ENCODE data around the gene PPP1R3G. TPM values are rescaled to one million over a fixed set of nuclear protein-coding genes. Genes with fewer than 3 reads are reported as not detected.

Gene PPP1R3G
- total RNA-seq, 1 experiment from 2014 or later = 0.15 TPM

DNA sequence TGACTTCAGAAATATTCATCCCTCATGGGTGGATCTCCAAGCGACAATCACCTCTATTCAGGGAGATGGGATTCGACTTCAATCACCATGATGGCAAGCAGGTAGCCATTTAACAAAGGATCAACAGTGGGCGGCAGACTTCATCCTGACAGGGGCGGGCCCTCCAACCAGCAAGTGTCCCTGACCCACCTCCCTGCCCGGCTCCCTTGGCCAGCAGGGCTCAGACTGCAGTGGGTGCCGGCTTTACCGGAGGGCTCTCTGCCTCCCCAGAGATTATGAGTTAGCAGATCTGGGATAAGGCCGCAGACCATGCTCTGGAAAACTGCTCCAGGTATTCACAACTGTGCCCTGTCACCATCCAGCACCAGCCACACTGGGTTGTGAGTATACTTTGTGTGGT, 39.4 kb downstream of the PPP1R3G start:
- POLR2A ChIA-PET = no interaction called here
- Mint-ChIP-seq H3K4me1 (peaks cover 10% of the 10 kb centered on the region), H3K27ac (no peak overlapping the region), H3K9me3 (peaks cover 13% of the 10 kb centered on the region), H3K36me3 (0 out of 2 replicates have a peak, but pooled peaks cover 7% of the 10 kb centered on the region), H3K4me3 (no peak overlapping the region), H3K27me3 (ENCODE audit: low read depth) (no peaks in the 10 kb centered on the region)
- CTCF ChIA-PET = no interaction called here
- ATAC-seq (no peak), DNase-seq (ENCODE audit: low spot score) (no peak)
- TF ChIP-seq, protein P1, sequence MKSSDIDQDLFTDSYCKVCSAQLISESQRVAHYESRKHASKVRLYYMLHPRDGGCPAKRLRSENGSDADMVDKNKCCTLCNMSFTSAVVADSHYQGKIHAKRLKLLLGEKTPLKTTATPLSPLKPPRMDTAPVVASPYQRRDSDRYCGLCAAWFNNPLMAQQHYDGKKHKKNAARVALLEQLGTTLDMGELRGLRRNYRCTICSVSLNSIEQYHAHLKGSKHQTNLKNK (CRISPR knock-in tag; IDR thresholded peaks at IDR 0.05) = no peak
- TF ChIP-seq, protein P2, sequence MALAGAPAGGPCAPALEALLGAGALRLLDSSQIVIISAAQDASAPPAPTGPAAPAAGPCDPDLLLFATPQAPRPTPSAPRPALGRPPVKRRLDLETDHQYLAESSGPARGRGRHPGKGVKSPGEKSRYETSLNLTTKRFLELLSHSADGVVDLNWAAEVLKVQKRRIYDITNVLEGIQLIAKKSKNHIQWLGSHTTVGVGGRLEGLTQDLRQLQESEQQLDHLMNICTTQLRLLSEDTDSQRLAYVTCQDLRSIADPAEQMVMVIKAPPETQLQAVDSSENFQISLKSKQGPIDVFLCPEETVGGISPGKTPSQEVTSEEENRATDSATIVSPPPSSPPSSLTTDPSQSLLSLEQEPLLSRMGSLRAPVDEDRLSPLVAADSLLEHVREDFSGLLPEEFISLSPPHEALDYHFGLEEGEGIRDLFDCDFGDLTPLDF (CRISPR knock-in tag; IDR thresholded peaks at IDR 0.05) = no peak
- TF ChIP-seq CBFB (CRISPR knock-in tag; IDR thresholded peaks at IDR 0.05; ENCODE audit: low read depth) (no peak), GABPB1 (CRISPR knock-in tag; IDR thresholded peaks at IDR 0.05) (no peak)

DNA sequence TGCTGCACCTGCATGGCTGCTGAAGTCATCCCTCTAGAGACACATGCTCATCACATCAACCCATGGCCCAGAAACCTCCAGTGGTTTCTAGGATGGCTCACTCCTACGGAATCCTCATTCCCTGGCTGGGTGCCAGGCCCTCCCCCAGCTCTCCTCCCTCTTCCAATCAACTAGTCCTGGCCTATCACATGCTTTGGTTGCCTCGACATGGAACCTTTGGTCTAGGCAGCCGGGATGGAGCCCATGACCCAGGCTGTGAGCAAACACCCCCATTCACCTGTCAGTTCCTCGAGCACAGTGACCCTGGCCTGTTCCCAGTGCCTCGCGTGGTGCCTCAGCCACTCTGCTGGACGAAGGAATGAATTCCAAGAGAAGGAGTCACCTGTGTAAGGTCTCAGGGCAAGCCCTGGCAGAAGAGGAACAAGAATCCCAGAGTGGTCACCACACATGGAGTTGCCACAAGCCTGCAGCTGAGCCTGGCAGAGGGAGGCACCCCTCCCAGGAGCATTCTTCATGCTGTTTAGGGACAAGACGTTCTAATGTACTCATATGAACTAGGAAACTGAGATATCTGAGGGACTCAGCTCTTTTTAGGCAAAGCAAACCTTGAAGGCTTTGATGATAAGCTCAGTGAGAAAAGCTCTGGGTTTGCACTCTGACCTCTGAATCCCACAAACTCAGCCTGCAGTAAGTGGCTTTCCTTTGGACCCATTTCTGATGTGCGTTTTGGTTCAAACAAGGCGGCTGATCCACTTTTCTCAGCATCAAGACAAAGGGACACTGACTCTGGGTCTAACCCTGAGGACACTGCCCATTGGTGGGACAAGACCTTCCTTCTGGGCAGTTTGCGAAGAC, 40.2 kb downstream of the PPP1R3G start:
- Mint-ChIP-seq H3K9me3 (peaks cover 10% of the 10 kb centered on the region), H3K4me3 (no peak overlapping the region), H3K27me3 (ENCODE audit: low read depth) (no peaks in the 10 kb centered on the region), H3K36me3 (0 out of 2 replicates have a peak, but pooled peaks cover 5% of the 10 kb centered on the region), H3K4me1 (peaks cover 17% of the 10 kb centered on the region), H3K27ac (no peak overlapping the region)
- TF ChIP-seq, protein P3, sequence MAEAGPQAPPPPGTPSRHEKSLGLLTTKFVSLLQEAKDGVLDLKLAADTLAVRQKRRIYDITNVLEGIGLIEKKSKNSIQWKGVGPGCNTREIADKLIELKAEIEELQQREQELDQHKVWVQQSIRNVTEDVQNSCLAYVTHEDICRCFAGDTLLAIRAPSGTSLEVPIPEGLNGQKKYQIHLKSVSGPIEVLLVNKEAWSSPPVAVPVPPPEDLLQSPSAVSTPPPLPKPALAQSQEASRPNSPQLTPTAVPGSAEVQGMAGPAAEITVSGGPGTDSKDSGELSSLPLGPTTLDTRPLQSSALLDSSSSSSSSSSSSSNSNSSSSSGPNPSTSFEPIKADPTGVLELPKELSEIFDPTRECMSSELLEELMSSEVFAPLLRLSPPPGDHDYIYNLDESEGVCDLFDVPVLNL (CRISPR knock-in tag; IDR thresholded peaks at IDR 0.05; ENCODE audit: borderline replicate concordance, low read depth) = no peak
- TF ChIP-seq, protein P4, sequence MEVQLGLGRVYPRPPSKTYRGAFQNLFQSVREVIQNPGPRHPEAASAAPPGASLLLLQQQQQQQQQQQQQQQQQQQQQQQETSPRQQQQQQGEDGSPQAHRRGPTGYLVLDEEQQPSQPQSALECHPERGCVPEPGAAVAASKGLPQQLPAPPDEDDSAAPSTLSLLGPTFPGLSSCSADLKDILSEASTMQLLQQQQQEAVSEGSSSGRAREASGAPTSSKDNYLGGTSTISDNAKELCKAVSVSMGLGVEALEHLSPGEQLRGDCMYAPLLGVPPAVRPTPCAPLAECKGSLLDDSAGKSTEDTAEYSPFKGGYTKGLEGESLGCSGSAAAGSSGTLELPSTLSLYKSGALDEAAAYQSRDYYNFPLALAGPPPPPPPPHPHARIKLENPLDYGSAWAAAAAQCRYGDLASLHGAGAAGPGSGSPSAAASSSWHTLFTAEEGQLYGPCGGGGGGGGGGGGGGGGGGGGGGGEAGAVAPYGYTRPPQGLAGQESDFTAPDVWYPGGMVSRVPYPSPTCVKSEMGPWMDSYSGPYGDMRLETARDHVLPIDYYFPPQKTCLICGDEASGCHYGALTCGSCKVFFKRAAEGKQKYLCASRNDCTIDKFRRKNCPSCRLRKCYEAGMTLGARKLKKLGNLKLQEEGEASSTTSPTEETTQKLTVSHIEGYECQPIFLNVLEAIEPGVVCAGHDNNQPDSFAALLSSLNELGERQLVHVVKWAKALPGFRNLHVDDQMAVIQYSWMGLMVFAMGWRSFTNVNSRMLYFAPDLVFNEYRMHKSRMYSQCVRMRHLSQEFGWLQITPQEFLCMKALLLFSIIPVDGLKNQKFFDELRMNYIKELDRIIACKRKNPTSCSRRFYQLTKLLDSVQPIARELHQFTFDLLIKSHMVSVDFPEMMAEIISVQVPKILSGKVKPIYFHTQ (CRISPR knock-in tag; IDR thresholded peaks at IDR 0.05) = no peak
- TF ChIP-seq NR1H2 (CRISPR knock-in tag; IDR thresholded peaks at IDR 0.05) (no peak), ZNF138 (CRISPR knock-in tag; conservative IDR thresholded peaks at IDR 0.05) (no peak)
- ATAC-seq (no peak), DNase-seq (ENCODE audit: low spot score) (no peak)
- POLR2A ChIA-PET = no interaction called here
- CTCF ChIA-PET = interaction anchor here (1.0 kb wide), 1 partner anchor 19 kb away, joined by 3 read pairs; no protein-coding TSS in a partner anchor

DNA sequence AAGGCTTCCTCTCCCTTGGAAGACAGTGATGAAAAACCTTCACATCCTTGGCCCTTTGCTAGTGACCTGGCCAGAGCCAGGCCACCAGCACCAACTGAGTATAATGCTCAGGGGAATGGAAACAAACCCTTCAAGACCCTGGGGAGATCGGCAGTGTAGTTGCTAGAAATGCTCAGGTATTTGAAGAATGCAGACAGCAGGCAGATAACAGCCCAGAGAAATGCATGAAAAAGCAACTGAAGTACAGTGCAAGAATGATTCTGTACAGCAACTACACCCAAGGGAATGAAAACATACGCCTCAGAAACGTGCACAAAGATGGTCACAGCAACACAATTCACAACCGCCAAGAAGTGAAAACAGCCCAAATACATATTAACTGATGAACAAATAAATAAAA, 41.1 kb downstream of the PPP1R3G start:
- Mint-ChIP-seq H3K4me3 (no peak overlapping the region), H3K27ac (no peak overlapping the region), H3K36me3 (no peaks in the 10 kb centered on the region), H3K4me1 (peaks cover 26% of the 10 kb centered on the region), H3K9me3 (0 out of 2 replicates have a peak, but pooled peaks cover 2% of the 10 kb centered on the region), H3K27me3 (ENCODE audit: low read depth) (no peaks in the 10 kb centered on the region)
- ChIA-PET POLR2A (no interaction called here), CTCF (interaction anchor here (1.0 kb wide), 1 partner anchor 18 kb away, joined by 3 read pairs; no protein-coding TSS in a partner anchor)
- DNase-seq (ENCODE audit: low spot score) (no peak), ATAC-seq (peak; percentile 67)
- TF ChIP-seq, protein P5, sequence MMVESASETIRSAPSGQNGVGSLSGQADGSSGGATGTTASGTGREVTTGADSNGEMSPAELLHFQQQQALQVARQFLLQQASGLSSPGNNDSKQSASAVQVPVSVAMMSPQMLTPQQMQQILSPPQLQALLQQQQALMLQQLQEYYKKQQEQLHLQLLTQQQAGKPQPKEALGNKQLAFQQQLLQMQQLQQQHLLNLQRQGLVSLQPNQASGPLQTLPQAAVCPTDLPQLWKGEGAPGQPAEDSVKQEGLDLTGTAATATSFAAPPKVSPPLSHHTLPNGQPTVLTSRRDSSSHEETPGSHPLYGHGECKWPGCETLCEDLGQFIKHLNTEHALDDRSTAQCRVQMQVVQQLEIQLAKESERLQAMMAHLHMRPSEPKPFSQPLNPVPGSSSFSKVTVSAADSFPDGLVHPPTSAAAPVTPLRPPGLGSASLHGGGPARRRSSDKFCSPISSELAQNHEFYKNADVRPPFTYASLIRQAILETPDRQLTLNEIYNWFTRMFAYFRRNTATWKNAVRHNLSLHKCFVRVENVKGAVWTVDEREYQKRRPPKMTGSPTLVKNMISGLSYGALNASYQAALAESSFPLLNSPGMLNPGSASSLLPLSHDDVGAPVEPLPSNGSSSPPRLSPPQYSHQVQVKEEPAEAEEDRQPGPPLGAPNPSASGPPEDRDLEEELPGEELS (CRISPR knock-in tag; IDR thresholded peaks at IDR 0.05) = no peak
- TF ChIP-seq, protein P6, sequence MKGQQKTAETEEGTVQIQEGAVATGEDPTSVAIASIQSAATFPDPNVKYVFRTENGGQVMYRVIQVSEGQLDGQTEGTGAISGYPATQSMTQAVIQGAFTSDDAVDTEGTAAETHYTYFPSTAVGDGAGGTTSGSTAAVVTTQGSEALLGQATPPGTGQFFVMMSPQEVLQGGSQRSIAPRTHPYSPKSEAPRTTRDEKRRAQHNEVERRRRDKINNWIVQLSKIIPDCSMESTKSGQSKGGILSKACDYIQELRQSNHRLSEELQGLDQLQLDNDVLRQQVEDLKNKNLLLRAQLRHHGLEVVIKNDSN (CRISPR knock-in tag; IDR thresholded peaks at IDR 0.05) = no peak
- no peak for TF ChIP-seq GABPB1 (CRISPR knock-in tag; IDR thresholded peaks at IDR 0.05)
- TF ChIP-seq PRRX2 (CRISPR knock-in tag; IDR thresholded peaks at IDR 0.05) = no peak
- TF ChIP-seq, protein P7, sequence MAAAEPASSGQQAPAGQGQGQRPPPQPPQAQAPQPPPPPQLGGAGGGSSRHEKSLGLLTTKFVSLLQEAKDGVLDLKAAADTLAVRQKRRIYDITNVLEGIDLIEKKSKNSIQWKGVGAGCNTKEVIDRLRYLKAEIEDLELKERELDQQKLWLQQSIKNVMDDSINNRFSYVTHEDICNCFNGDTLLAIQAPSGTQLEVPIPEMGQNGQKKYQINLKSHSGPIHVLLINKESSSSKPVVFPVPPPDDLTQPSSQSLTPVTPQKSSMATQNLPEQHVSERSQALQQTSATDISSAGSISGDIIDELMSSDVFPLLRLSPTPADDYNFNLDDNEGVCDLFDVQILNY (CRISPR knock-in tag; IDR thresholded peaks at IDR 0.05) = no peak
- TF ChIP-seq EMX1 (CRISPR knock-in tag; IDR thresholded peaks at IDR 0.05) = no peak
- no peak for TF ChIP-seq ZBTB21 (CRISPR knock-in tag; IDR thresholded peaks at IDR 0.05; ENCODE audit: borderline replicate concordance)
- TF ChIP-seq, protein P8, sequence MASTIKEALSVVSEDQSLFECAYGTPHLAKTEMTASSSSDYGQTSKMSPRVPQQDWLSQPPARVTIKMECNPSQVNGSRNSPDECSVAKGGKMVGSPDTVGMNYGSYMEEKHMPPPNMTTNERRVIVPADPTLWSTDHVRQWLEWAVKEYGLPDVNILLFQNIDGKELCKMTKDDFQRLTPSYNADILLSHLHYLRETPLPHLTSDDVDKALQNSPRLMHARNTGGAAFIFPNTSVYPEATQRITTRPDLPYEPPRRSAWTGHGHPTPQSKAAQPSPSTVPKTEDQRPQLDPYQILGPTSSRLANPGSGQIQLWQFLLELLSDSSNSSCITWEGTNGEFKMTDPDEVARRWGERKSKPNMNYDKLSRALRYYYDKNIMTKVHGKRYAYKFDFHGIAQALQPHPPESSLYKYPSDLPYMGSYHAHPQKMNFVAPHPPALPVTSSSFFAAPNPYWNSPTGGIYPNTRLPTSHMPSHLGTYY (CRISPR knock-in tag; IDR thresholded peaks at IDR 0.05) = no peak
- TF ChIP-seq NR1H2 (CRISPR knock-in tag; IDR thresholded peaks at IDR 0.05) = no peak
- TF ChIP-seq, protein P9, sequence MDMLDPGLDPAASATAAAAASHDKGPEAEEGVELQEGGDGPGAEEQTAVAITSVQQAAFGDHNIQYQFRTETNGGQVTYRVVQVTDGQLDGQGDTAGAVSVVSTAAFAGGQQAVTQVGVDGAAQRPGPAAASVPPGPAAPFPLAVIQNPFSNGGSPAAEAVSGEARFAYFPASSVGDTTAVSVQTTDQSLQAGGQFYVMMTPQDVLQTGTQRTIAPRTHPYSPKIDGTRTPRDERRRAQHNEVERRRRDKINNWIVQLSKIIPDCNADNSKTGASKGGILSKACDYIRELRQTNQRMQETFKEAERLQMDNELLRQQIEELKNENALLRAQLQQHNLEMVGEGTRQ (CRISPR knock-in tag; IDR thresholded peaks at IDR 0.05) = no peak
